CD14-positive monocyte (primary cell): Measurements from ENCODE around the gene KLF6. TPM values are rescaled to one million over a fixed set of nuclear protein-coding genes. Genes with fewer than 3 reads are reported as not detected.

Source experiments
- DNase-seq, 3 donors: peaks; one replicate each; pipeline ENCODE4 v3.0.0-alpha.2; 2011 to 2022
- H2AFZ ChIP-seq: 2 replicates; pipeline ENCODE4 v1.6.0; 2012; ENCODE audit warnings: mild to moderate bottlenecking, low read depth, low read length, inconsistent platforms; ENCODE audit not compliant: insufficient read depth, poor library complexity, severe bottlenecking
- H3K27ac ChIP-seq, 2 donors: 1 replicate in 1 of 2; 2 replicates in 1 of 2; pipeline ENCODE4 v1.5.1; 2012 to 2013; ENCODE audit warnings: low read length in 2 of 2, control low read depth in 1 of 2, inconsistent platforms in 1 of 2, low read depth in 1 of 2, mild to moderate bottlenecking in 1 of 2
- H3K27me3 ChIP-seq, 2 donors: one replicate each; pipeline versions ENCODE4 v1.6.0 to v1.6.1; 2011 to 2013; ENCODE audit warnings: low read length in 2 of 2; ENCODE audit not compliant: control insufficient read depth in 2 of 2, insufficient read depth in 2 of 2
- H3K36me3 ChIP-seq, 2 donors: replicated peaks in 1 of 2; 1 replicate in 1 of 2; 2 replicates in 1 of 2; pipeline versions ENCODE4 v1.5.1 to v1.6.1; 2012 to 2013; ENCODE audit warnings: low read length in 2 of 2, control low read depth in 1 of 2, inconsistent platforms in 1 of 2, mild to moderate bottlenecking in 1 of 2; ENCODE audit not compliant: insufficient read depth in 2 of 2, control insufficient read depth in 1 of 2
- H3K4me1 ChIP-seq, 2 donors: 1 replicate in 1 of 2; 2 replicates in 1 of 2; pipeline versions ENCODE4 v1.5.1 to v1.6.1; 2012 to 2013; ENCODE audit warnings: low read length in 2 of 2, control low read depth in 1 of 2, inconsistent platforms in 1 of 2, mild to moderate bottlenecking in 1 of 2, moderate library complexity in 1 of 2; ENCODE audit not compliant: insufficient read depth in 2 of 2, control insufficient read depth in 1 of 2
- H3K4me2 ChIP-seq: replicated peaks from 2 replicates; pipeline ENCODE3; 2012; ENCODE audit warnings: low read length, moderate library complexity, mild to moderate bottlenecking; ENCODE audit not compliant: poor library complexity, severe bottlenecking; ENCODE audit errors: extremely low read depth
- H3K4me3 ChIP-seq, 3 experiments: fragments of 200-600 bp in 1 of 3; sonication (generic) in 1 of 3; replicated peaks in 1 of 3; 1 replicate in 2 of 3; 2 replicates in 1 of 3; pipeline ENCODE4 v1.5.1; 2011 to 2013; ENCODE audit warnings: low read length in 3 of 3, mild to moderate bottlenecking in 3 of 3, control low read depth in 2 of 3, low read depth in 2 of 3, inconsistent platforms in 1 of 3, moderate library complexity in 1 of 3
- H3K79me2 ChIP-seq: 2 replicates; pipeline ENCODE4 v1.6.0; 2012; ENCODE audit warnings: mild to moderate bottlenecking, control low read depth, inconsistent platforms, low read length, moderate library complexity; ENCODE audit not compliant: insufficient read depth
- H3K9ac ChIP-seq: 2 replicates; pipeline ENCODE4 v1.6.0; 2017; ENCODE audit warnings: low read length, mild to moderate bottlenecking; ENCODE audit not compliant: insufficient read depth, poor library complexity, severe bottlenecking
- H3K9me3 ChIP-seq, 2 donors: replicated peaks in 1 of 2; 1 replicate in 1 of 2; 2 replicates in 1 of 2; pipeline versions ENCODE4 v1.5.1 to v1.6.1; 2012 to 2013; ENCODE audit warnings: low read length in 2 of 2, control low read depth in 1 of 2; ENCODE audit not compliant: control insufficient read depth in 1 of 2, insufficient read depth in 1 of 2
- H4K20me1 ChIP-seq: 2 replicates; pipeline ENCODE4 v1.6.0; 2012; ENCODE audit warnings: mild to moderate bottlenecking, low read length, control low read depth, moderate library complexity; ENCODE audit not compliant: insufficient read depth
- H3K27ac Mint-ChIP-seq, 7 donors: one replicate each; pipeline ENCODE4 v1.8.0; 2020; ENCODE audit warnings: mild to moderate bottlenecking in 7 of 7, mixed read lengths in 7 of 7, moderate library complexity in 6 of 7, inconsistent platforms in 2 of 7
- H3K27me3 Mint-ChIP-seq, 3 donors: one replicate each; pipeline ENCODE4 v1.8.0; 2021 to 2022; ENCODE audit warnings: low read depth in 3 of 3, mild to moderate bottlenecking in 3 of 3, mixed read lengths in 3 of 3, moderate library complexity in 3 of 3, inconsistent platforms in 1 of 3
- H3K36me3 Mint-ChIP-seq, 2 donors: one replicate each; pipeline ENCODE4 v1.8.0; 2020; ENCODE audit warnings: mixed read lengths in 2 of 2, inconsistent platforms in 1 of 2, mild to moderate bottlenecking in 1 of 2
- H3K4me1 Mint-ChIP-seq: one replicate; pipeline ENCODE4 v1.8.0; 2020; ENCODE audit warnings: mild to moderate bottlenecking, mixed read lengths
- H3K4me3 Mint-ChIP-seq, 2 donors: one replicate each; pipeline ENCODE4 v1.8.0; 2020; ENCODE audit warnings: mild to moderate bottlenecking in 2 of 2, mixed read lengths in 2 of 2, moderate library complexity in 1 of 2
- H3K9me3 Mint-ChIP-seq, 7 donors: one replicate each; pipeline ENCODE4 v1.8.0; 2020 to 2022; ENCODE audit warnings: mixed read lengths in 7 of 7, mild to moderate bottlenecking in 6 of 7, moderate library complexity in 6 of 7, inconsistent platforms in 2 of 7
- CTCF ChIP-seq: fragments of 200-600 bp; IDR thresholded peaks from one replicate; pipeline ENCODE4 v1.8.0; 2022; ENCODE audit warnings: antibody characterized with exemption, mild to moderate bottlenecking
- WGBS: methylation state at CpG from one replicate; pipeline ENCODE4 v1.1.5; 2013; ENCODE audit warnings: missing lambda C conversion rate; ENCODE audit not compliant: insufficient coverage; 5-methylcytosine and 5-hydroxymethylcytosine counted together
- intact Hi-C, 2 donors: fragments of 100-400 bp; cut with micrococcal nuclease; formaldehyde crosslinking; loops; one replicate each; pipeline versions ENCODE4 v1.15.0 to v1.15.1; 2023
- polyA plus RNA-seq, 3 donors: library from polyadenylated mRNA; depleted of rRNA in 1 of 3; unstranded in 2 of 3; stranded (reverse) in 1 of 3; fragments of 300-500 nt in 2 of 3; fragments of >200 nt in 1 of 3; fragmentation: Illumina TruSeq in 2 of 3; gene quantifications; 1 replicate in 2 of 3; 2 replicates in 1 of 3; pipeline ENCODE4 v1.2.3, GENCODE V29; 2012 to 2021

Gene KLF6
- polyA plus RNA-seq, 3 donors = 436 to 510 (median 499) TPM

GRCh38 chr10:3747984-3748383 is 37.0 kb downstream of the KLF6 start:
- no peak overlapping the region for H3K4me2 ChIP-seq

GRCh38 chr10:3747248-3747960 is 37.6 kb downstream of the KLF6 start:
- Histone ChIP-seq H3K27me3 (no peaks in the 10 kb centered on the region), H3K27ac (no peak overlapping the region), H3K4me1 (peaks cover 25 to 34% of the 10 kb centered on the region in 2 donors), H3K79me2 (no peaks in the 10 kb centered on the region), H3K36me3 (no peaks in the 10 kb centered on the region), H3K9me3 (no peaks in the 10 kb centered on the region), H4K20me1 (no peaks in the 10 kb centered on the region), H3K9ac (no peak overlapping the region), H3K4me2 (no peak overlapping the region), H3K4me3 (no peak overlapping the region), H2AFZ (no peak overlapping the region)
- Mint-ChIP-seq H3K4me3 (no peak overlapping the region), H3K27ac (peak overlapping the region in 1 of 7 donors; percentile 82), H3K36me3 (no peaks in the 10 kb centered on the region), H3K4me1 (peaks cover 34% of the 10 kb centered on the region), H3K9me3 (no peaks in the 10 kb centered on the region), H3K27me3 (peaks cover 0 to 11% (median 4%) of the 10 kb centered on the region in 3 donors)
- 96% methylated on average over 22 of the region's 27 CpGs for WGBS
- intact Hi-C loops = no loop called here
- no peak for TF ChIP-seq CTCF
- no peak for DNase-seq

More at GRCh38 chr10:3747984-3748383, 37.0 kb downstream of the KLF6 start:
- intact Hi-C loops = no loop called here
- Mint-ChIP-seq H3K9me3 (no peaks in the 10 kb centered on the region), H3K36me3 (no peaks in the 10 kb centered on the region), H3K4me1 (peaks cover 34% of the 10 kb centered on the region), H3K4me3 (no peak overlapping the region), H3K27ac (no peak overlapping the region), H3K27me3 (peaks cover 0 to 11% (median 4%) of the 10 kb centered on the region in 3 donors)
- H3K27ac ChIP-seq = no peak overlapping the region
- H3K9me3 ChIP-seq = no peaks in the 10 kb centered on the region
- H3K4me3 ChIP-seq = no peak overlapping the region
- no peaks in the 10 kb centered on the region for H4K20me1 ChIP-seq
- H3K4me1 ChIP-seq = peaks cover 25 to 33% of the 10 kb centered on the region in 2 donors
- no peak overlapping the region for H3K9ac ChIP-seq
- 86% methylated on average over 2 of the region's 6 CpGs for WGBS
- no peak for TF ChIP-seq CTCF
- no peak overlapping the region for H2AFZ ChIP-seq
- no peaks in the 10 kb centered on the region for H3K79me2 ChIP-seq
- DNase-seq = no peak
- no peaks in the 10 kb centered on the region for H3K27me3 ChIP-seq
- H3K36me3 ChIP-seq = no peaks in the 10 kb centered on the region
